Stimulated activated naive CD8-positive, alpha-beta T cell treated with anti-CD3 and anti-CD28 coated beads, Interleukin-15, amount 100 ng/mL, for 72 hours (primary cell): ENCODE results near the gene ALS2CL.

ENCODE experiments used
- ATAC-seq: fragments of 150-1000 bp; cut with Tn5 transposase; 2 replicates; pipeline ENCODE4 v1.10.0; 2021; ENCODE audit warnings: mild to moderate bottlenecking, moderate library complexity
- DNase-seq, 2 donors: peaks; one replicate each; pipeline ENCODE4 v3.0.0; 2021 to 2022
- H3K27ac Mint-ChIP-seq, 2 donors: one replicate each; pipeline ENCODE4 v1.8.0; 2022; ENCODE audit warnings: mild to moderate bottlenecking in 2 of 2, mixed read lengths in 2 of 2, moderate library complexity in 2 of 2
- H3K27me3 Mint-ChIP-seq: one replicate; pipeline ENCODE4 v1.8.0; 2022; ENCODE audit warnings: mixed read lengths
- H3K4me1 Mint-ChIP-seq: one replicate; pipeline ENCODE4 v1.8.0; 2022; ENCODE audit warnings: mild to moderate bottlenecking, mixed read lengths
- H3K4me3 Mint-ChIP-seq, 2 donors: one replicate each; pipeline ENCODE4 v1.8.0; 2022; ENCODE audit warnings: mild to moderate bottlenecking in 2 of 2, mixed read lengths in 2 of 2, moderate library complexity in 1 of 2
- H3K9me3 Mint-ChIP-seq, 2 donors: one replicate each; pipeline ENCODE4 v1.8.0; 2022; ENCODE audit warnings: mixed read lengths in 2 of 2

ALS2CL gene

GRCh38 chr3:46700772-46701171 lies 7.3 kb upstream of the ALS2CL start:
- ATAC-seq: no peak
- DNase-seq: no peak
- Mint-ChIP-seq H3K4me3 (no peak overlapping the region), H3K9me3 (no peaks in the 10 kb centered on the region), H3K27ac (no peak overlapping the region), H3K27me3 (peaks cover 13% of the 10 kb centered on the region), H3K4me1 (peaks cover 12% of the 10 kb centered on the region)

GRCh38 chr3:46699676-46700523 lies 6.4 kb upstream of the ALS2CL start:
- Mint-ChIP-seq H3K4me1 (peaks cover 20% of the 10 kb centered on the region), H3K4me3 (no peak overlapping the region), H3K27me3 (peaks cover 13% of the 10 kb centered on the region), H3K9me3 (no peaks in the 10 kb centered on the region), H3K27ac (no peak overlapping the region)
- ATAC-seq: no peak
- DNase-seq: no peak

GRCh38 chr3:46695962-46696894 lies 2.7 kb upstream of the ALS2CL start:
- Mint-ChIP-seq H3K4me1 (peaks cover 46% of the 10 kb centered on the region), H3K9me3 (no peaks in the 10 kb centered on the region), H3K27me3 (peaks cover 19% of the 10 kb centered on the region), H3K27ac (peak overlapping the region; percentile 93 to 95), H3K4me3 (no peak overlapping the region)
- no peak for ATAC-seq
- no peak for DNase-seq

- ATAC-seq (peak; percentile 54), DNase-seq (peak; percentile 58 to 59)
- Mint-ChIP-seq H3K4me3 (peak overlapping the region; percentile 61 to 76), H3K27me3 (peaks cover 19% of the 10 kb centered on the region), H3K27ac (peak overlapping the region; percentile 93 to 95), H3K9me3 (no peaks in the 10 kb centered on the region), H3K4me1 (peaks cover 48% of the 10 kb centered on the region)
These were observed 1.9 kb upstream of the ALS2CL start for GRCh38 chr3:46695177-46695961.

GRCh38 chr3:46694520-46694919 lies 1.0 kb upstream of the ALS2CL start:
- Mint-ChIP-seq H3K27ac (no peak overlapping the region), H3K27me3 (peaks cover 19% of the 10 kb centered on the region), H3K9me3 (no peaks in the 10 kb centered on the region), H3K4me3 (peak overlapping the region; percentile 64 to 76), H3K4me1 (peaks cover 48% of the 10 kb centered on the region)
- DNase-seq (no peak), ATAC-seq (no peak)

GRCh38 chr3:46693892-46694226 lies 380 bp upstream of the ALS2CL start:
- H3K4me3 Mint-ChIP-seq: peak overlapping the region; percentile 64 to 76
- H3K9me3 Mint-ChIP-seq: no peaks in the 10 kb centered on the region
- peaks cover 19% of the 10 kb centered on the region for H3K27me3 Mint-ChIP-seq
- DNase-seq: peak; percentile 48 to 51
- ATAC-seq: peak; percentile 54
- peak overlapping the region in 1 of 2 donors; percentile 63 for H3K27ac Mint-ChIP-seq
- peaks cover 48% of the 10 kb centered on the region for H3K4me1 Mint-ChIP-seq

GRCh38 chr3:46692566-46692990 lies 901 bp downstream of the ALS2CL start:
- no peak for DNase-seq
- no peaks in the 10 kb centered on the region for H3K9me3 Mint-ChIP-seq
- H3K4me1 Mint-ChIP-seq: peaks cover 48% of the 10 kb centered on the region
- no peak for ATAC-seq
- no peak overlapping the region for H3K27ac Mint-ChIP-seq
- peak overlapping the region; percentile 76 to 80 for H3K4me3 Mint-ChIP-seq
- H3K27me3 Mint-ChIP-seq: peaks cover 19% of the 10 kb centered on the region

- peaks cover 43% of the 10 kb centered on the region for H3K4me1 Mint-ChIP-seq
- H3K27ac Mint-ChIP-seq: no peak overlapping the region
- DNase-seq: no peak
- no peak for ATAC-seq
- H3K9me3 Mint-ChIP-seq: no peaks in the 10 kb centered on the region
- peaks cover 19% of the 10 kb centered on the region for H3K27me3 Mint-ChIP-seq
- H3K4me3 Mint-ChIP-seq: no peak overlapping the region
These were observed 2.7 kb downstream of the ALS2CL start for GRCh38 chr3:46690798-46691197.

GRCh38 chr3:46685446-46685845 lies 8.0 kb downstream of the ALS2CL start:
- H3K27me3 Mint-ChIP-seq: no peaks in the 10 kb centered on the region
- DNase-seq (no peak), ATAC-seq (no peak)
- no peaks in the 10 kb centered on the region for H3K9me3 Mint-ChIP-seq
- H3K4me1 Mint-ChIP-seq: no peaks in the 10 kb centered on the region
- H3K27ac Mint-ChIP-seq: no peak overlapping the region
- H3K4me3 Mint-ChIP-seq: no peak overlapping the region

- no peak overlapping the region for H3K4me3 Mint-ChIP-seq
- H3K27ac Mint-ChIP-seq: peak overlapping the region; percentile 43 to 68
- no peaks in the 10 kb centered on the region for H3K9me3 Mint-ChIP-seq
- DNase-seq: no peak
- no peaks in the 10 kb centered on the region for H3K4me1 Mint-ChIP-seq
- no peak for ATAC-seq
- no peaks in the 10 kb centered on the region for H3K27me3 Mint-ChIP-seq
These were observed 8.6 kb downstream of the ALS2CL start for GRCh38 chr3:46684891-46685290.

- Mint-ChIP-seq H3K27me3 (no peaks in the 10 kb centered on the region), H3K4me3 (no peak overlapping the region), H3K9me3 (no peaks in the 10 kb centered on the region), H3K27ac (no peak overlapping the region), H3K4me1 (no peaks in the 10 kb centered on the region)
- ATAC-seq: no peak
- DNase-seq: no peak
These were observed 10.5 kb downstream of the ALS2CL start for GRCh38 chr3:46682974-46683373.

GRCh38 chr3:46681856-46682540 lies 11.5 kb downstream of the ALS2CL start:
- Mint-ChIP-seq H3K27ac (peak overlapping the region; percentile 42 to 56), H3K4me1 (no peaks in the 10 kb centered on the region), H3K27me3 (no peaks in the 10 kb centered on the region), H3K9me3 (no peaks in the 10 kb centered on the region), H3K4me3 (no peak overlapping the region)
- no peak for ATAC-seq
- DNase-seq: no peak

- no peak overlapping the region for H3K4me3 Mint-ChIP-seq
- ATAC-seq (no peak), DNase-seq (no peak)
- H3K27ac Mint-ChIP-seq: peak overlapping the region in 1 of 2 donors; percentile 85
- no peaks in the 10 kb centered on the region for H3K27me3 Mint-ChIP-seq
- no peaks in the 10 kb centered on the region for H3K4me1 Mint-ChIP-seq
- no peaks in the 10 kb centered on the region for H3K9me3 Mint-ChIP-seq
These were observed 12.1 kb downstream of the ALS2CL start for GRCh38 chr3:46681387-46681786.

- peak overlapping the region in 1 of 2 donors; percentile 7 for H3K27ac Mint-ChIP-seq
These were observed 13.1 kb downstream of the ALS2CL start for GRCh38 chr3:46680298-46680826.

GRCh38 chr3:46679681-46680080 lies 13.8 kb downstream of the ALS2CL start:
- ATAC-seq (no peak), DNase-seq (no peak)
- no peaks in the 10 kb centered on the region for H3K9me3 Mint-ChIP-seq
- H3K27me3 Mint-ChIP-seq: no peaks in the 10 kb centered on the region
- H3K27ac Mint-ChIP-seq: no peak overlapping the region
- H3K4me1 Mint-ChIP-seq: no peaks in the 10 kb centered on the region
- H3K4me3 Mint-ChIP-seq: no peak overlapping the region

More at GRCh38 chr3:46680298-46680826, 13.1 kb downstream of the ALS2CL start:
- H3K4me1 Mint-ChIP-seq: no peaks in the 10 kb centered on the region
- DNase-seq (no peak), ATAC-seq (no peak)
- no peak overlapping the region for H3K4me3 Mint-ChIP-seq
- H3K9me3 Mint-ChIP-seq: no peaks in the 10 kb centered on the region
- no peaks in the 10 kb centered on the region for H3K27me3 Mint-ChIP-seq
